Parathyroid adenoma (tissue), 2 donors: Measurements from ENCODE around the gene EYA2.

ENCODE experiments used
- H2AFZ ChIP-seq: fragments of 300-600 bp; sonication (generic); one replicate; pipeline ENCODE4 v1.7.0; 2017; ENCODE audit warnings: antibody characterized with exemption, mild to moderate bottlenecking
- H3K27ac ChIP-seq: fragments of 300-600 bp; sonication (generic); one replicate; pipeline ENCODE4 v1.7.0; 2017
- H3K27me3 ChIP-seq: fragments of 300-600 bp; sonication (generic); one replicate; pipeline ENCODE4 v1.7.0; 2017; ENCODE audit warnings: low read length; ENCODE audit not compliant: control insufficient read depth, insufficient read depth
- H3K36me3 ChIP-seq: fragments of 300-600 bp; sonication (generic); one replicate; pipeline ENCODE4 v1.7.0; 2017; ENCODE audit warnings: low read length; ENCODE audit not compliant: control insufficient read depth, insufficient read depth
- H3K4me1 ChIP-seq: fragments of 300-600 bp; sonication (generic); one replicate; pipeline ENCODE4 v1.7.0; 2017; ENCODE audit warnings: control low read depth
- H3K4me2 ChIP-seq: fragments of 300-600 bp; sonication (generic); one replicate; pipeline ENCODE4 v1.7.0; 2017; ENCODE audit warnings: low read length
- H3K4me3 ChIP-seq: fragments of 300-600 bp; sonication (generic); one replicate; pipeline ENCODE4 v1.7.0; 2017; ENCODE audit warnings: low read depth, low read length
- H3K79me2 ChIP-seq: fragments of 300-600 bp; sonication (generic); one replicate; pipeline ENCODE4 v1.7.0; 2017; ENCODE audit warnings: control low read depth
- H3K9ac ChIP-seq: fragments of 300-600 bp; sonication (generic); one replicate; pipeline ENCODE4 v1.7.0; 2017; ENCODE audit warnings: mild to moderate bottlenecking
- H3K9me3 ChIP-seq: fragments of 300-600 bp; sonication (generic); one replicate; pipeline ENCODE4 v1.7.0; 2017; ENCODE audit warnings: low read length; ENCODE audit not compliant: control insufficient read depth
- TF ChIP-seq, protein P1 (sequence below): fragments of 300-600 bp; sonication (generic); IDR thresholded peaks from one replicate; pipeline ENCODE4 v1.7.0; 2017; ENCODE audit warnings: antibody characterized with exemption, mild to moderate bottlenecking
- donor health status: primary hyperparathyroidism.

EYA2 gene

DNA sequence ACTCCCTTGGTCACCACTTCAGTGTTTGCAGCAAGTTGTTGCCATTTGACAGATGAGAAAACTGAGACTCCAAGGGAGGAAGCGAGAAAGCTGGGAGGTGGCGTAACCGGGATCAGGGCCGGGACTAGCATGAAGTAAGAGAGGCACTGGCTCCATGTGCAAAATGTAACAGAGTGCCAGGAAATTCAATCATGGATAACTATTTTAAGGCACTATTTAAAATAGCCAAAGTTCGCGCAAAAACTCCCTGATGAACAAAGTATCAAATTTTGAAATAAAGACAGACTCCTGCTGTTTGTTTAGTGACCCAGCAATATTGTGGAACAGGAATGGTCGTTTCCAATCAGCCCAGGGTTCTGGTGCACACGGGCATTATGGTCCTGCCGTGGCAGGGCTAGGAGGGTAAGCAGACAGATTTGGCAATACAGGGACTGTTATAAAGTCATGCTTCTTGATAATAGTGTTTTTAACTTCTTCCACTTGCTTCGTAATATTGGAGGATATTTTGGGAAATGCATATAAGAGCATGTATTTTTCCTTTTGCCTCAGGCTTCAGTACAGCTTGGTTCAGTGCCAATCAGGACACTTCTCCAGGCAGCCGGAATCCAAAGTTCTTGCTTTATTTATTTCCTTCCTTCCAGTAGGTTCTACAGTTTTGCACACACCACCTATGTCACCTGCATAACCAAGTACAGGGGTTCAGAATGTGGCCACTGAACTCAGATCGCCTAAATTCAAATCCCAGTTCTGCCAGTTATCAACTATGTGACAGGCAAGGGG, 141.6 kb downstream of the EYA2 start:
- Histone ChIP-seq H3K4me3 (no peak overlapping the region), H3K36me3 (no peaks in the 10 kb centered on the region), H3K4me2 (no peak overlapping the region), H3K4me1 (peaks cover 36% of the 10 kb centered on the region), H3K27me3 (no peaks in the 10 kb centered on the region), H3K27ac (no peak overlapping the region), H2AFZ (no peak overlapping the region), H3K9me3 (no peaks in the 10 kb centered on the region), H3K79me2 (no peaks in the 10 kb centered on the region), H3K9ac (no peak overlapping the region)
- TF ChIP-seq, protein P1, sequence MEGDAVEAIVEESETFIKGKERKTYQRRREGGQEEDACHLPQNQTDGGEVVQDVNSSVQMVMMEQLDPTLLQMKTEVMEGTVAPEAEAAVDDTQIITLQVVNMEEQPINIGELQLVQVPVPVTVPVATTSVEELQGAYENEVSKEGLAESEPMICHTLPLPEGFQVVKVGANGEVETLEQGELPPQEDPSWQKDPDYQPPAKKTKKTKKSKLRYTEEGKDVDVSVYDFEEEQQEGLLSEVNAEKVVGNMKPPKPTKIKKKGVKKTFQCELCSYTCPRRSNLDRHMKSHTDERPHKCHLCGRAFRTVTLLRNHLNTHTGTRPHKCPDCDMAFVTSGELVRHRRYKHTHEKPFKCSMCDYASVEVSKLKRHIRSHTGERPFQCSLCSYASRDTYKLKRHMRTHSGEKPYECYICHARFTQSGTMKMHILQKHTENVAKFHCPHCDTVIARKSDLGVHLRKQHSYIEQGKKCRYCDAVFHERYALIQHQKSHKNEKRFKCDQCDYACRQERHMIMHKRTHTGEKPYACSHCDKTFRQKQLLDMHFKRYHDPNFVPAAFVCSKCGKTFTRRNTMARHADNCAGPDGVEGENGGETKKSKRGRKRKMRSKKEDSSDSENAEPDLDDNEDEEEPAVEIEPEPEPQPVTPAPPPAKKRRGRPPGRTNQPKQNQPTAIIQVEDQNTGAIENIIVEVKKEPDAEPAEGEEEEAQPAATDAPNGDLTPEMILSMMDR, result no peak

GRCh38 chr20:47038566-47039560, 144.2 kb downstream of the EYA2 start:
- Histone ChIP-seq H3K27me3 (no peaks in the 10 kb centered on the region), H3K27ac (no peak overlapping the region)
- TF ChIP-seq, protein P1, result no peak

DNA sequence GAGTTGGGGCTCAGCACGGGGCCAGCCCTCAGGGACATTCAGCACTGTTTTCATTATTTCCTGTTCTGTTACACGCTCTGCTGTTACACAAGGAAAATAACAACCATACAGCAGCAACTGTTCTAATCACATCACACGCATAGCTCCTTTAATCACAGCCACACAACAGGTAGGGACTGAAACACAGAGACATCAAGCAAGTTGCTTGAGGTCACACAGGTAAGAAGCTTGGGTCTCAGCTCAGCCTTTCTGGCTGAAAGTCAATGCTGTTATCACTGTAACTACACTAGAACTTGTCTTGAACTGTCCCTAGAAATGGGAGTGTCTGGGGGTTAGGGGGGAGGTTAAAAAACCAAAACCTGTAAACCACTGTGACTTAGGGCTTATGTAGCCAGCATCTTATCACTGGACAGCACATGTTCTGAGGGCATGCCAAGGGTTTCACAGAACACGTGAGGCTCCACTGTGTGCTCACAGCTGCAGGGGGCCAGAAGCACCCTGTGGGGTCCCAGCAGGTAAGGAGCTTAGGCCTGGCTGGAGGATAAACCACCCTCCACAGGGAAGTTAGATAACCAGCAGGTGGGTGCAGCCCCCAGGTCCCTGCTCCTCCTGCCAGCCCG, 146.0 kb downstream of the EYA2 start:
- H3K27me3 ChIP-seq, result no peaks in the 10 kb centered on the region
- no peak overlapping the region for H3K4me2 ChIP-seq
- TF ChIP-seq, protein P1, result no peak
- H3K36me3 ChIP-seq, result no peaks in the 10 kb centered on the region
- no peak overlapping the region for H3K4me3 ChIP-seq
- no peak overlapping the region for H3K27ac ChIP-seq
- H2AFZ ChIP-seq, result no peak overlapping the region
- H3K4me1 ChIP-seq, result peaks cover 1% of the 10 kb centered on the region
- H3K9ac ChIP-seq, result no peak overlapping the region
- H3K9me3 ChIP-seq, result no peaks in the 10 kb centered on the region
- H3K79me2 ChIP-seq, result peaks cover 9% of the 10 kb centered on the region

More at GRCh38 chr20:47038566-47039560, 144.2 kb downstream of the EYA2 start:
- no peaks in the 10 kb centered on the region for H3K36me3 ChIP-seq
- no peak overlapping the region for H3K9ac ChIP-seq
- H3K4me2 ChIP-seq, result no peak overlapping the region
- peaks cover 13% of the 10 kb centered on the region for H3K4me1 ChIP-seq
- peaks cover 9% of the 10 kb centered on the region for H3K79me2 ChIP-seq
- no peak overlapping the region for H3K4me3 ChIP-seq
- H3K9me3 ChIP-seq, result no peaks in the 10 kb centered on the region
- no peak overlapping the region for H2AFZ ChIP-seq

DNA sequence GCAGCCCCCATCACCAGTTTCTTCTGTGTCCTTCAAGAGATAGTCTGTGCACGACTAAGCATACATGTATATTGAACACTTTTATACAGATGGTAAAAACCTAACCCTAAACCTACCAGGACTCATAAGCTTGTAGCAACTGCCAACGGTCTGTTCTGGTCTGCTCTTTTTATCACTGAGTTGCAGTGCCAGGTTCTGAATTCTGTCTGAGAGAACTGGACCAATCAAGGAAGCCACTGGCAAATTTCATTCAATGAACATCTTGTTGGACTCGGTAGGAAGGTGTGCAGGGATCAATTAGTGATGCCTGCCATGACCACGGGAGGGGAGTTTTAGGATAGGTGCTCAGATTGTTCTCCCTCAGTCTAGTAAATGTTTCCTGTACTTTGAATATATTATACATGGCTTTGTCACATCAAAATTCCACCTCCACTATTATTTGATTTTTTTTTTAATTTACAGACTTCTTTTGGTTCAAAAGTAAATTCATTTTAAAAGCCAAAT, 146.8 kb downstream of the EYA2 start:
- Histone ChIP-seq H3K79me2 (peaks cover 9% of the 10 kb centered on the region), H3K4me1 (no peaks in the 10 kb centered on the region), H3K27me3 (no peaks in the 10 kb centered on the region), H3K9ac (no peak overlapping the region), H3K27ac (no peak overlapping the region), H3K4me2 (no peak overlapping the region), H3K9me3 (no peaks in the 10 kb centered on the region), H2AFZ (no peak overlapping the region), H3K36me3 (no peaks in the 10 kb centered on the region), H3K4me3 (no peak overlapping the region)
- TF ChIP-seq, protein P1, result no peak
